RPMI7951 (cell line): Measurements from ENCODE around the gene CNTNAP2. TPM values are rescaled to one million over a fixed set of nuclear protein-coding genes. Genes with fewer than 3 reads are reported as not detected.
"Not testable (repeated sequence)": the region's sequence is repeated elsewhere in the genome, so short reads cannot be mapped to it uniquely, and the experiment has no call there.

ENCODE experiments used
- DNase-seq: peaks from one replicate; pipeline ENCODE4 v3.0.0-alpha.2; 2012; ENCODE audit warnings: low read depth
- total RNA-seq: library from RNA; depleted of rRNA; stranded (reverse); fragments of >200 nt; shearing (Covaris generic); gene quantifications from 2 replicates; pipeline ENCODE4 v1.2.3, GENCODE V29; 2014

The CNTNAP2 gene
- total RNA-seq, 1 experiment from 2014 or later: not detected

DNA sequence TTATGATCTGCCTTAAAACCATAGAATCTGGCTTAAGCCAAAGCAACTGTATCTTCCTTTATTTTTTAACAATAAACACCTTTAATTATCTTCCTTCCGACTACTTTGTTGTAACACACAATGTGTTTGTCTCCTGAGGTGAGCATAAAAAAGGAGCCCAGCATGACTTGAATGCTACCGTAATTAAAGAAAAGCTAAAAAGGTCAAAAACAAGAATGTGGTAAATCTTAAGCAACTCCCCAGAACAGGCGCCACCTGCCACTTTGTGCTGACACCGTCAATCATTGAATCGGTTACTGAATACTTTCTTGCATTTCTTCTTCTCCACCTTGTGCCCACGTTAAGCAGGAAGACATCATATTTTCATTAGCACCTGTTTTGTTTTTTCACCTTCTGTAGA, 1904.1 kb downstream of the CNTNAP2 start:
- DNase-seq: no peak

DNA sequence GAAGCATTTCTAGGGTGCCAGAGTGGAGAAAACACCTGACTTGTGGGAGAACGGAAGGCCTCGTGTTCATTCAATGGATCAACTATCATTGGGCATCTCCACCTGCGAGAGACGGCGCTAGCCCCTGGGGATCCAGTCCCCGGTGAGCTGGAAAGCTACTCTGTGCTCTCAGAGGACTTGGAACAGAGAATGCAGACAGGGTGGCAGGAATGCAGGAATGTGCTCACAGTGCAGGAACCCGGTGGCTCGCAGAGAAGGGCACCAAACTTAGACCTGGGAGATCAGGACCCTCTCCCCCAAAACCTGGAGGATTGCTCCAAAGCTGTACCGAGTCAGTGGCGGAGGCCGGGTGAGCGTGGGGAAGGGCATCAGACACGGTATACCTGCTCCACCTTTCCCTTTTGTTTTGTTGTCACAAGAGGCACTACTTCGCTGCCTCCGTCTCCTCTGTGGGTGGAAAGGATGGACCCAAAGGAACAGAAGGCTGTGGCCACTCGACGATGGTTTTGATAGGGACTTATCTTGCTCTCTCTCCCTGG, 1905.0 kb downstream of the CNTNAP2 start:
- DNase-seq: no peak

- no peak for DNase-seq
These were observed 1906.2 kb downstream of the CNTNAP2 start for GRCh38 chr7:148022832-148023231.

GRCh38 chr7:148026713-148027112, 1910.1 kb downstream of the CNTNAP2 start:
- no peak for DNase-seq

DNA sequence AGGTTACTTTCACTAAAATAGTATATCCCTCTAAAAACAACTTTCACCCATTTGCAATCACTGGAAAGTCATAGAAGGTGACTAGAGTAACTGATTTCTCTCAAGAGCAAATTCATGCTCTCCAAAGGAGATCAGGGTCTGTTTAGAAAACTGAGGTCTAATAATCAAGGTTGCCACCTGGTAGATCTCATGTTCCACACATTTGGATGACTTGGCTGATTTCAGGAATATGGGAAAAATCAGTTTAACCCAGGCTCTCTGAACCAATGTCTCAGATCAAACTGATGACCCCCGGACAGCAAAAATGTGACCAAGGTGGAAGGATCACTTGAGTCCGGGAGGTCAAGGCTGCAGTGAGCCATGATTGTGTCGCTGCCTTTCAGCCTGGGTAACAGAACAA, 1911.6 kb downstream of the CNTNAP2 start:
- DNase-seq: no peak

GRCh38 chr7:148031019-148031418, 1914.4 kb downstream of the CNTNAP2 start:
- DNase-seq: no peak

GRCh38 chr7:148031811-148032210, 1915.2 kb downstream of the CNTNAP2 start:
- no peak for DNase-seq

- no peak for DNase-seq
These were observed 1919.3 kb downstream of the CNTNAP2 start for GRCh38 chr7:148035950-148036349.

GRCh38 chr7:148037044-148037443, 1920.4 kb downstream of the CNTNAP2 start:
- no peak for DNase-seq

DNA sequence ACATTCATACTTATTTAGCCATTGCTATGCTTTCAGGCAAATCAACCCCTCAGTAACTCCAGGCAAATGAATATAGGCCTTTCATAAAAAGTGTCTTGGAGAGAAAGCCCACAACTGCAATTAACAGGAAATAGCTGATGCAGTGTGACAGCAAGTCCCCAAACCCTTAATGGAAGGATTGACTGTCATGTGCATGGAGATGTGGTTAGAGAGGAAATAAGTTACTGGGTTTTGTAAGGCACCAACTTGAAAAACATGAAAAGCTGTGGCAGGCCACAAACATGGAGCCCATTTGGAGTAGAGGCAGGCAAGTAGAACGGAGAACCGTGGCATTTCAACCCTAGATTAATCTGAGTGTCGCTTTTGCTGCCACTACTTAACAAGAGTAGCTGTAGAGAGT, 1924.6 kb downstream of the CNTNAP2 start:
- DNase-seq: no peak

GRCh38 chr7:148042935-148043631, 1926.5 kb downstream of the CNTNAP2 start:
- DNase-seq: no peak

GRCh38 chr7:148044173-148044572, 1927.6 kb downstream of the CNTNAP2 start:
- no peak for DNase-seq

- DNase-seq: peak; percentile 7
These were observed 1928.9 kb downstream of the CNTNAP2 start for GRCh38 chr7:148045521-148045920.

GRCh38 chr7:148049068-148049467, 1932.5 kb downstream of the CNTNAP2 start:
- no peak for DNase-seq

DNA sequence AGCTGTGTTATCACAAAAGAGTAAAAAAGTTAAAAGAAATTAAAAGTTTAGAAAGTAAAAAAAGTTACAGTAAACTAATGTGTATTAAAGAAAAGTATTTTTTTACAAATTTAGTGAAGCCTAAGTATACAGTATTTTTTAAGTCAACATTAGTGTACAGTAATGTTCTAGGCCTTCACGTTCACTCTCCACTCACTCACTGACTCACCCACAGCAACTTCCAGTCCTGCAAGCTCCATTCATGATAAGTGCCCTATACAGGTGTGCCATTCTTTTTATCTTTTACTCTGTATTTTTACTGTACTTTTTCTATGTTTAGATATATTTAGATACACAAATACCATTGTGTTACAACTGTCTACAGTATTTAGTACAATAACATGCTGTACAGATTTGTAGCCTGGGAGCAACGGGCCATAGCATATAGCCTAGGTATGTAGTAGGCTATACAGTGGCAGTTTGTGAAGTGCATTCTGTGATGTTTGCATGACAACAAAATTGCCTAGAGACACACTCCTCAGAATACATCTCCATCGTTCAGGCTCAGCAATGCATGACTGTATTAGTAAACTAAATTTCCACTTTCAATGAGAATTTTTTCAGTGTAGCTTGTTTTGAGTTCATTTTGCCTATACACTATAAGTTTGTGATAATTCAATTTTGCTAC, 1934.0 kb downstream of the CNTNAP2 start:
- DNase-seq: no peak

DNA sequence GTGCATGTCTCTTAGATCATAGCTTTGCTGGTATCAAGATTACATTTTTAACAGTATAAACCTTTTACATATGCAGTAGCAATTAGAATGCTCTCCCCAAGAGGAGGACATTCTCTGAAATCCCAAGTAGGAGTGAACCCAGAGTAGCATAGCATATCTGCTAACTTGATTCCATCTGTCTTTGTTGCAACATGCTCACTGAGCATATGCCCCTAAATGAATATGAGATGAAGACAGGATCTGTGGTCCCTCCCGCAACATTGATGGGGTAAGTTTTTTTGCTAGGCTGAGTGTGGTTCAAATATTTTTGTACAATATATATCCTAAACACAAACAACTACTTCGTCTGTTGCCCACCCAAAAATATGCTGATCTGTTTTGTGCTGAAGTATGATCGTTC, 1939.8 kb downstream of the CNTNAP2 start:
- no peak for DNase-seq

- no peak for DNase-seq
These were observed 1941.5 kb downstream of the CNTNAP2 start for GRCh38 chr7:148058092-148058491.

- no peak for DNase-seq
These were observed 1942.2 kb downstream of the CNTNAP2 start for GRCh38 chr7:148058753-148059152.

DNA sequence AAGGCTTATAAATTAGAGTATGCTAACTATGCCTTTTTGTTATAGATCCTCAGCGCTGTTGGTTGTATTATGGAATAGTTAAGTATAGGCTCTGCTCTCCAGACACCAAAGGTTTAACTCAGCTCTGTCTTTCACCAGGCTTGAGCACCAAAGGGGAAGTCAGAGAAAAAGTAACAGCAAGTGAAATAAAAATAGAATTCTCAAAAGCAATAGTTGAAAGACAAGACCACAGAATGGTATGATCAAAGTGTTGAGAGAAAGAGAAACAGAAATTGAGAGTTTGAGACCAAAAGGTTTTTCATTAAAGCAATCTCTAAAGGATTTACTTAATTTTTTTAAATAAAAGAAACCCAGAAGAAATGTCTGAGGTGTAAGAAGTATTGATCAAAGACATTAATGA, 1944.1 kb downstream of the CNTNAP2 start:
- no peak for DNase-seq

GRCh38 chr7:148078111-148078510, 1961.5 kb downstream of the CNTNAP2 start:
- DNase-seq: not testable (repeated sequence)

- no peak for DNase-seq
These were observed 1962.8 kb downstream of the CNTNAP2 start for GRCh38 chr7:148079206-148080080.

DNA sequence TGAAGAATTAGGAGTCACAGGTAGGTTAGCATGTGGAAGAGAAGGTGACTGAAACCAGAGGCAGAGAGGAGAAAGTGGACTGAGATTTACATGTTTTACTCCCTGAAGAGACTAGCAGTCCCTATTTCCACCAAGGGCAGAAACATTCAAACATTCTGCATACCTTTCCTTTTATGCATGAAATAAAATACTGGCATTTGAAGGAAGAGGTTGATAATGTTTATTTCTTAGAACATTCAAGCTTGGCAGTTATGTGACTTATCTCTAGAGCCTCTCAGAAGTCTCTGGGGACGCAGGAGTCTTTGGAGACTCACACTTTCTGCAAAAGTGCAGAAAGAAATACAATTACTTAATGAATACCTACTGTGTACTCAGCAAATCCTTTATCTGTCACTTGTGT, 1966.8 kb downstream of the CNTNAP2 start:
- DNase-seq: no peak
